H1 (cell line): ENCODE data around the gene SLC39A11. TPM values are rescaled to one million over a fixed set of nuclear protein-coding genes. Genes with fewer than 3 reads are reported as not detected.

Experiments
- CTCF ChIA-PET: fragments of 300-600 bp; sonication (Branson Sonifier 250); formaldehyde crosslinking; loops from one replicate; lab custom pipeline; 2021; ENCODE audit not compliant: partially characterized antibody; lab: Charles Lee
- POLR2A ChIA-PET: fragments of 300-600 bp; sonication (Branson Sonifier 250); formaldehyde crosslinking; loops from one replicate; lab custom pipeline; 2021; ENCODE audit warnings: inconsistent platforms; ENCODE audit not compliant: partially characterized antibody; lab: Charles Lee
- DNase-seq, 2 experiments: peaks; one replicate each; pipeline versions ENCODE4 v3.0.0 to v3.0.0-alpha.2; 2010 to 2022; ENCODE audit warnings: low spot score in 2 of 2, low read depth in 1 of 2, mixed read lengths in 1 of 2
- FAIRE-seq: peaks from 2 replicates; lab custom pipeline; 2011; peaks lifted over from hg19 to GRCh38; lab: Jason Lieb, UNC
- H2AFZ ChIP-seq: 2 replicates; pipeline ENCODE4 v1.8.1; 2012; ENCODE audit warnings: low read length, inconsistent platforms
- H2AK5ac ChIP-seq: 2 replicates; pipeline ENCODE4 v1.6.1; 2013; ENCODE audit warnings: low read depth, low read length
- H2BK120ac ChIP-seq: replicated peaks from 2 replicates; pipeline ENCODE3; 2013; ENCODE audit warnings: low read depth, low read length, inconsistent platforms
- H2BK12ac ChIP-seq: 2 replicates; pipeline ENCODE4 v1.6.1; 2013; ENCODE audit warnings: low read depth, low read length
- H2BK15ac ChIP-seq: 2 replicates; pipeline ENCODE4 v1.6.1; 2013; ENCODE audit warnings: low read length
- H2BK20ac ChIP-seq: 2 replicates; pipeline ENCODE4 v1.6.1; 2013; ENCODE audit warnings: low read length
- H2BK5ac ChIP-seq: 2 replicates; pipeline ENCODE4 v1.6.1; 2013; ENCODE audit warnings: low read depth, low read length
- H3K14ac ChIP-seq: 2 replicates; pipeline ENCODE4 v1.6.1; 2013; ENCODE audit warnings: inconsistent platforms; ENCODE audit not compliant: insufficient read length
- H3K18ac ChIP-seq: 2 replicates; pipeline ENCODE4 v1.6.1; 2013; ENCODE audit warnings: low read length; ENCODE audit errors: extremely low read depth
- H3K23ac ChIP-seq: 2 replicates; pipeline ENCODE4 v1.6.1; 2013; ENCODE audit warnings: inconsistent platforms; ENCODE audit not compliant: insufficient read length
- H3K23me2 ChIP-seq: 2 replicates; pipeline ENCODE4 v1.6.1; 2013; ENCODE audit warnings: low read depth, low read length
- H3K27ac ChIP-seq: 2 replicates; pipeline ENCODE4 v1.6.1; 2011; ENCODE audit warnings: low read depth, low read length, inconsistent platforms
- H3K27me3 ChIP-seq, 4 experiments: replicated peaks in 1 of 4; 1 replicate in 1 of 4; 2 replicates in 3 of 4; pipeline versions ENCODE4 v1.6.1 to v1.8.1; 2011 to 2013; ENCODE audit warnings: low read length in 3 of 4, mild to moderate bottlenecking in 3 of 4, inconsistent platforms in 2 of 4, mixed read lengths in 2 of 4, moderate library complexity in 1 of 4; ENCODE audit not compliant: control insufficient read depth in 3 of 4, insufficient read depth in 3 of 4; ENCODE audit errors: extremely low read depth in 1 of 4
- H3K36me3 ChIP-seq, 4 experiments: 2 replicates each; pipeline versions ENCODE4 v1.6.1 to v1.8.1; 2011 to 2013; ENCODE audit warnings: mild to moderate bottlenecking in 4 of 4, low read length in 3 of 4, moderate library complexity in 2 of 4, control low read depth in 1 of 4, inconsistent platforms in 1 of 4; ENCODE audit not compliant: insufficient read depth in 4 of 4, control insufficient read depth in 2 of 4
- H3K4ac ChIP-seq: replicated peaks from 2 replicates; pipeline ENCODE3; 2013; ENCODE audit warnings: low read length, low read depth, mixed read lengths, inconsistent platforms; ENCODE audit not compliant: insufficient read length
- H3K4me1 ChIP-seq, 4 experiments: replicated peaks in 1 of 4; 1 replicate in 1 of 4; 2 replicates in 3 of 4; pipeline versions ENCODE4 v1.6.1 to v1.8.1; 2011 to 2013; ENCODE audit warnings: low read length in 3 of 4, inconsistent platforms in 2 of 4, mixed read lengths in 1 of 4; ENCODE audit not compliant: insufficient read depth in 4 of 4, control insufficient read depth in 3 of 4
- H3K4me2 ChIP-seq, 2 experiments: 2 replicates each; pipeline versions ENCODE4 v1.6.1 to v1.8.1; 2011 to 2013; ENCODE audit warnings: low read depth in 2 of 2, low read length in 2 of 2, control low read depth in 1 of 2, inconsistent platforms in 1 of 2, mild to moderate bottlenecking in 1 of 2; ENCODE audit not compliant: insufficient read depth in 1 of 2
- H3K4me3 ChIP-seq, 4 experiments: fragments of 200-600, 300-600 bp in 1 of 4; sonication (generic), shearing (Covaris generic), sonication (Bioruptor Twin) in 1 of 4; 2 replicates each; pipeline versions ENCODE4 v1.5.1 to v1.8.1; 2011 to 2016; ENCODE audit warnings: low read length in 4 of 4, low read depth in 3 of 4, control low read depth in 2 of 4, inconsistent platforms in 2 of 4, mild to moderate bottlenecking in 2 of 4, mixed read lengths in 1 of 4, moderate library complexity in 1 of 4; ENCODE audit not compliant: insufficient read depth in 2 of 4; ENCODE audit errors: extremely low read depth in 1 of 4
- H3K56ac ChIP-seq: replicated peaks from 2 replicates; pipeline ENCODE3; 2013; ENCODE audit warnings: low read depth, mild to moderate bottlenecking, mixed read lengths, low read length, inconsistent platforms; ENCODE audit not compliant: insufficient read length
- H3K79me1 ChIP-seq: 2 replicates; pipeline ENCODE4 v1.6.1; 2013; ENCODE audit warnings: low read depth, low read length, control low read depth
- H3K79me2 ChIP-seq, 2 experiments: 2 replicates each; pipeline versions ENCODE4 v1.6.1 to v1.8.1; 2012 to 2013; ENCODE audit warnings: low read length in 2 of 2, mild to moderate bottlenecking in 2 of 2, inconsistent platforms in 1 of 2; ENCODE audit not compliant: insufficient read depth in 2 of 2, control insufficient read depth in 1 of 2
- H3K9ac ChIP-seq, 4 experiments: replicated peaks in 1 of 4; 1 replicate in 1 of 4; 2 replicates in 3 of 4; pipeline versions ENCODE4 v1.6.1 to v1.8.1; 2011 to 2013; ENCODE audit warnings: low read depth in 3 of 4, low read length in 3 of 4, control low read depth in 2 of 4, mild to moderate bottlenecking in 2 of 4, moderate library complexity in 2 of 4, inconsistent platforms in 1 of 4; ENCODE audit errors: extremely low read depth in 1 of 4
- H3K9me3 ChIP-seq, 2 experiments: 2 replicates each; pipeline versions ENCODE4 v1.6.1 to v1.8.1; 2012 to 2013; ENCODE audit warnings: mild to moderate bottlenecking in 2 of 2, moderate library complexity in 2 of 2, control low read depth in 1 of 2, inconsistent platforms in 1 of 2, low read depth in 1 of 2, low read length in 1 of 2, mixed read lengths in 1 of 2; ENCODE audit not compliant: insufficient read depth in 2 of 2
- H4K20me1 ChIP-seq, 2 experiments: replicated peaks in 1 of 2; 2 replicates each; pipeline versions ENCODE3 to v1.8.1; 2011 to 2013; ENCODE audit warnings: inconsistent platforms in 2 of 2, low read length in 2 of 2, mild to moderate bottlenecking in 1 of 2; ENCODE audit not compliant: insufficient read depth in 2 of 2, control insufficient read depth in 1 of 2
- H4K5ac ChIP-seq: 2 replicates; pipeline ENCODE4 v1.6.1; 2013; ENCODE audit warnings: low read length, low read depth, mixed read lengths, inconsistent platforms; ENCODE audit not compliant: insufficient read length
- H4K8ac ChIP-seq: 2 replicates; pipeline ENCODE4 v1.8.0; 2013; ENCODE audit warnings: mild to moderate bottlenecking, moderate library complexity, low read length, inconsistent platforms; ENCODE audit not compliant: insufficient read depth; ENCODE audit errors: extremely low read depth
- H4K91ac ChIP-seq: replicated peaks from 2 replicates; pipeline ENCODE3; 2013; ENCODE audit warnings: low read length, mixed read lengths, inconsistent platforms; ENCODE audit not compliant: insufficient read length
- CEBPB ChIP-seq: IDR thresholded peaks from 2 replicates; pipeline ENCODE4 v1.6.1; 2012; ENCODE audit warnings: low read depth, low read length
- CHD2 ChIP-seq: IDR thresholded peaks from 2 replicates; pipeline ENCODE4 v1.6.1; 2012; ENCODE audit warnings: low read length, improper control_type of control experiment
- CTBP2 ChIP-seq: IDR thresholded peaks from 2 replicates; pipeline ENCODE4 v1.7.0; 2011; ENCODE audit warnings: borderline replicate concordance, mild to moderate bottlenecking, moderate library complexity, mixed read lengths, low read length; ENCODE audit not compliant: insufficient read depth, insufficient read length
- GTF2F1 ChIP-seq: IDR thresholded peaks from 2 replicates; pipeline ENCODE4 v1.6.1; 2012; ENCODE audit warnings: low read depth, low read length, improper control_type of control experiment, borderline replicate concordance
- POLR2A ChIP-seq, 2 experiments: IDR thresholded peaks; 1 replicate in 1 of 2; 2 replicates in 1 of 2; pipeline ENCODE4 v1.6.1; 2011; ENCODE audit warnings: low read depth in 2 of 2, low read length in 2 of 2, mild to moderate bottlenecking in 2 of 2; ENCODE audit errors: control extremely low read depth in 1 of 2
- SAP30 ChIP-seq: fragments of 300-600 bp; sonication (generic); IDR thresholded peaks from 2 replicates; pipeline ENCODE4 v1.7.1; 2012; ENCODE audit warnings: low read length, moderate library complexity, mild to moderate bottlenecking, inconsistent platforms; ENCODE audit not compliant: insufficient read depth, insufficient replicate concordance
- SIN3A ChIP-seq, 2 experiments: IDR thresholded peaks in 1 of 2; conservative IDR thresholded peaks in 1 of 2; 2 replicates each; pipeline ENCODE4 v1.6.1; 2011 to 2012; ENCODE audit warnings: low read length in 2 of 2, improper control_type of control experiment in 1 of 2, low read depth in 1 of 2, mild to moderate bottlenecking in 1 of 2
- SIRT6 ChIP-seq: IDR thresholded peaks from one replicate; pipeline ENCODE4 v1.7.1; 2012; ENCODE audit warnings: low read length, inconsistent platforms
- SIX5 ChIP-seq: IDR thresholded peaks from 2 replicates; pipeline ENCODE4 v1.6.1; 2011; ENCODE audit warnings: mild to moderate bottlenecking, low read depth, low read length
- TAF7 ChIP-seq: optimal IDR thresholded peaks from 2 replicates; pipeline ENCODE3; 2011; ENCODE audit warnings: low read depth, mild to moderate bottlenecking, inconsistent platforms, low read length, moderate library complexity, borderline replicate concordance
- TBP ChIP-seq: IDR thresholded peaks from 2 replicates; pipeline ENCODE4 v1.6.1; 2011; ENCODE audit warnings: low read depth, low read length, improper control_type of control experiment
- WGBS, 2 experiments: shearing (Covaris generic) in 1 of 2; methylation state at CpG; one replicate each; pipeline versions ENCODE4 v1.1.6 to v1.1.7; 2013 to 2015; ENCODE audit warnings: low lambda C conversion rate in 2 of 2, mixed read lengths in 2 of 2, inconsistent platforms in 1 of 2, low coverage in 1 of 2, missing lambda C conversion rate in 1 of 2; ENCODE audit not compliant: insufficient replicate concordance in 2 of 2, insufficient coverage in 1 of 2, insufficient read length in 1 of 2; ENCODE audit errors: extremely low coverage in 1 of 2, missing lambda C conversion rate in 1 of 2; 5-methylcytosine and 5-hydroxymethylcytosine counted together
- polyA plus RNA-seq, 7 experiments: library from polyadenylated mRNA; depleted of rRNA in 3 of 7; stranded (reverse) in 5 of 7; unstranded in 2 of 7; fragments of >200 nt in 5 of 7; fragments of 200-250 nt in 2 of 7; gene quantifications; 1 replicate in 5 of 7; 2 replicates in 1 of 7; 4 replicates in 1 of 7; pipeline versions ENCODE4 v1.2.1 to v1.2.3, GENCODE V29; 2011 to 2013; ENCODE audit warnings: missing spikeins in 2 of 7, mixed read lengths in 2 of 7
- total RNA-seq: library from RNA; stranded (reverse); fragmentation: NEBNext Ultra II Directional; extraction: Animal tissue kit (Norgen Biotek cat#: 25700); gene quantifications from 2 replicates; pipeline ENCODE4 v1.2.1, GENCODE V29; 2021

The SLC39A11 gene
- total and polyA plus RNA-seq, 2 of the 8 experiments (the other 6 are each of a cell fraction or from before 2014, with no cell fraction given), result 12.2 to 19.6 TPM

DNA sequence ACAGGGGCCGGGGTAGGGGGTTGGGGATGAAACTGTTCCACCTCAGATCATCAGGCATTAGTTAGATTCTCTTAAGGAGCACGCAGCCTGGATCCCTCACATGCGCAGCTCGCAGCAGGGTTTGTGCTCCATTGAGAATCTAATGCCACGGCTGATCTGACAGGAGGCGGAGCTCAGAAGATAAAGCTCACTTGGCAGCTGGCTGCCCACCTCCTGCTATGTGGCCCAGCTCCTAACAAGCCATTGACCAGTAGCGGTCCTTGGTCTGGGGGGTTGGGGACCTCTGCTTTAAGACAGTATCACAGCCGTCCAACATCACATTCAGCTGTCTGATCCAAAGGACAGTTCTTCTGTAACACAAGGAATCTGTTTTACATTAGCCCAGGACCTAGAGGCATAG is 62.5 kb downstream of the SLC39A11 start:
- H3K4me3 ChIP-seq, result no peak overlapping the region
- no peaks in the 10 kb centered on the region for H4K20me1 ChIP-seq
- no peak overlapping the region for H3K4ac ChIP-seq
- H3K14ac ChIP-seq, result no peak overlapping the region
- no peak overlapping the region for H3K27ac ChIP-seq
- peaks cover 0 to 3% (median 0%) of the 10 kb centered on the region in 4 experiments; a peak in 1 of 7 replicates for H3K4me1 ChIP-seq
- H3K4me2 ChIP-seq, result no peak overlapping the region
- CTCF ChIA-PET, result no interaction called here
- no peak overlapping the region for H2BK20ac ChIP-seq
- WGBS, 2 experiments, result 85% methylated on average over 8 of the region's 8 CpGs; no CpG with 5 or more reads in 1 of the 2 experiments
- H4K5ac ChIP-seq, result no peak overlapping the region
- no peak overlapping the region for H2BK12ac ChIP-seq
- H3K56ac ChIP-seq, result no peak overlapping the region
- no peaks in the 10 kb centered on the region for H3K27me3 ChIP-seq
- no peak overlapping the region for H2AK5ac ChIP-seq
- no peaks in the 10 kb centered on the region for H3K79me2 ChIP-seq
- DNase-seq (no peak), FAIRE-seq (no peak)
- H2BK5ac ChIP-seq, result no peak overlapping the region
- H3K9me3 ChIP-seq, result no peaks in the 10 kb centered on the region
- H3K23ac ChIP-seq, result no peak overlapping the region
- H2BK120ac ChIP-seq, result no peak overlapping the region
- no peak overlapping the region for H4K91ac ChIP-seq
- POLR2A ChIA-PET, result no interaction called here
- no peak overlapping the region for H3K9ac ChIP-seq
- no peak overlapping the region for H2AFZ ChIP-seq
- no peak overlapping the region for H2BK15ac ChIP-seq
- H3K18ac ChIP-seq, result no peak overlapping the region
- no peaks in the 10 kb centered on the region for H3K36me3 ChIP-seq
- no peaks in the 10 kb centered on the region for H3K79me1 ChIP-seq
- no peaks in the 10 kb centered on the region; the same call in 1 of the 2 replicates for H3K23me2 ChIP-seq
- no peak overlapping the region for H4K8ac ChIP-seq
- TF ChIP-seq SIRT6 (no peak), SAP30 (no peak), CHD2 (no peak), POLR2A (IDR thresholded peaks at IDR 0.05; ENCODE audit: control extremely low read depth in 1 of 2, low read depth in 2 of 2, low read length in 2 of 2) (no peak), CTBP2 (no peak), SIX5 (no peak), TBP (no peak), TAF7 (no peak), CEBPB (no peak), GTF2F1 (no peak), SIN3A (conservative IDR thresholded peaks at IDR 0.05 in 1 of 2, IDR thresholded peaks at IDR 0.05 in 1 of 2; ENCODE audit: low read depth in 1 of 2, low read length in 2 of 2) (no peak)
